A673 (cell line): Measurements from ENCODE around the gene TRA2B. TPM values are rescaled to one million over a fixed set of nuclear protein-coding genes. Genes with fewer than 3 reads are reported as not detected.
A peak's percentile ranks its signal among the peaks of the same experiment; 100 is the strongest.

Experiments used
- BruUV-seq: library from RNA; stranded (reverse); fragments of 400-500 nt; replicated peaks from 2 replicates; lab custom pipeline; 2021; lab: Mats Ljungman, UMichigan
- CTCF ChIA-PET: fragments of 300-600 bp; sonication (Branson Sonifier 250); formaldehyde crosslinking; loops from one replicate; lab custom pipeline; 2022; ENCODE audit warnings: antibody characterized with exemption; lab: Charles Lee
- POLR2A ChIA-PET: fragments of 300-600 bp; sonication (Branson Sonifier 250); formaldehyde crosslinking; loops from one replicate; lab custom pipeline; 2022; ENCODE audit warnings: antibody characterized with exemption; ENCODE audit not compliant: low non-redundant PET; lab: Charles Lee
- DNase-seq: peaks from one replicate; pipeline ENCODE4 v3.0.0-alpha.2; 2015; ENCODE audit warnings: low spot score
- H3K27ac ChIP-seq: fragments of 200-600 bp; sonication (generic); 2 replicates; pipeline ENCODE4 v1.5.1; 2016; ENCODE audit warnings: mixed run types, low read depth, mild to moderate bottlenecking, mixed read lengths, antibody characterized with exemption, low read length; ENCODE audit not compliant: poor library complexity, severe bottlenecking
- H3K27me3 ChIP-seq: fragments of 200-600 bp; sonication (generic); replicated peaks from 2 replicates; pipeline ENCODE4 v1.6.1; 2017; ENCODE audit warnings: mixed run types, low read depth, mild to moderate bottlenecking, mixed read lengths, antibody characterized with exemption, low read length; ENCODE audit not compliant: insufficient read depth, poor library complexity
- H3K36me3 ChIP-seq: fragments of 200-600 bp; sonication (generic); 2 replicates; pipeline ENCODE4 v1.6.1; 2016; ENCODE audit warnings: mixed run types, mild to moderate bottlenecking, mixed read lengths, antibody characterized with exemption, low read length; ENCODE audit not compliant: insufficient read depth, poor library complexity, severe bottlenecking
- H3K4me1 ChIP-seq: fragments of 200-600 bp; sonication (generic); 2 replicates; pipeline ENCODE4 v1.6.1; 2017; ENCODE audit warnings: mixed run types, mild to moderate bottlenecking, mixed read lengths, antibody characterized with exemption, low read length; ENCODE audit not compliant: insufficient read depth, poor library complexity, severe bottlenecking
- H3K4me3 ChIP-seq: fragments of 200-600 bp; sonication (generic); 2 replicates; pipeline ENCODE4 v1.5.1; 2016; ENCODE audit warnings: low read depth, mixed run types, mild to moderate bottlenecking, mixed read lengths, low read length; ENCODE audit not compliant: poor library complexity, severe bottlenecking
- H3K9me3 ChIP-seq: fragments of 200-600 bp; sonication (generic); 2 replicates; pipeline ENCODE4 v1.6.1; 2016; ENCODE audit warnings: mixed run types, low read depth, mild to moderate bottlenecking, mixed read lengths, antibody characterized with exemption, low read length; ENCODE audit not compliant: poor library complexity, severe bottlenecking
- EZH2 ChIP-seq: fragments of 200-600 bp; sonication (generic); IDR thresholded peaks from 2 replicates; pipeline ENCODE4 v1.6.1; 2017; ENCODE audit warnings: borderline replicate concordance, low read depth, mild to moderate bottlenecking, mixed read lengths, antibody characterized with exemption, low read length; ENCODE audit not compliant: poor library complexity, severe bottlenecking
- intact Hi-C: fragments of 100-400 bp; cut with micrococcal nuclease; formaldehyde crosslinking; loops from one replicate; pipeline ENCODE4 v1.10.0; 2022; ENCODE audit not compliant: unreplicated experiment
- total RNA-seq: library from RNA; stranded (reverse); gene quantifications from 2 replicates; pipeline ENCODE4 v1.2.3, GENCODE V29; 2021
- TF ChIP-seq, protein P1 (sequence below): fragments of 300-800, 200-600 bp; sonication (generic); conservative IDR thresholded peaks from 2 replicates; pipeline ENCODE4 v1.5.1; 2017; ENCODE audit warnings: low read depth, mild to moderate bottlenecking, antibody characterized with exemption, low read length, moderate library complexity, mixed read lengths

The TRA2B gene
- total RNA-seq, 1 experiment from 2014 or later = 339 TPM

- no peak for TF ChIP-seq EZH2
- TF ChIP-seq, protein P1, sequence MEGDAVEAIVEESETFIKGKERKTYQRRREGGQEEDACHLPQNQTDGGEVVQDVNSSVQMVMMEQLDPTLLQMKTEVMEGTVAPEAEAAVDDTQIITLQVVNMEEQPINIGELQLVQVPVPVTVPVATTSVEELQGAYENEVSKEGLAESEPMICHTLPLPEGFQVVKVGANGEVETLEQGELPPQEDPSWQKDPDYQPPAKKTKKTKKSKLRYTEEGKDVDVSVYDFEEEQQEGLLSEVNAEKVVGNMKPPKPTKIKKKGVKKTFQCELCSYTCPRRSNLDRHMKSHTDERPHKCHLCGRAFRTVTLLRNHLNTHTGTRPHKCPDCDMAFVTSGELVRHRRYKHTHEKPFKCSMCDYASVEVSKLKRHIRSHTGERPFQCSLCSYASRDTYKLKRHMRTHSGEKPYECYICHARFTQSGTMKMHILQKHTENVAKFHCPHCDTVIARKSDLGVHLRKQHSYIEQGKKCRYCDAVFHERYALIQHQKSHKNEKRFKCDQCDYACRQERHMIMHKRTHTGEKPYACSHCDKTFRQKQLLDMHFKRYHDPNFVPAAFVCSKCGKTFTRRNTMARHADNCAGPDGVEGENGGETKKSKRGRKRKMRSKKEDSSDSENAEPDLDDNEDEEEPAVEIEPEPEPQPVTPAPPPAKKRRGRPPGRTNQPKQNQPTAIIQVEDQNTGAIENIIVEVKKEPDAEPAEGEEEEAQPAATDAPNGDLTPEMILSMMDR = peak; percentile 34; the same call in 1 of the 2 replicates
- Histone ChIP-seq H3K36me3 (no peaks in the 10 kb centered on the region), H3K4me3 (no peak overlapping the region), H3K27ac (no peak overlapping the region), H3K4me1 (no peaks in the 10 kb centered on the region), H3K9me3 (no peaks in the 10 kb centered on the region), H3K27me3 (no peaks in the 10 kb centered on the region)
- DNase-seq = no peak
- intact Hi-C loops = no loop called here
- BruUV-seq = no TSS peak
- POLR2A ChIA-PET = interaction anchor here (0.7 kb wide), 1 partner anchor 1962 kb away, joined by 4 read pairs; no protein-coding TSS in a partner anchor
- CTCF ChIA-PET = interaction anchor here (0.6 to 0.7 kb wide), 2 partner anchors 25 to 91 kb away, joined by 3 to 4 read pairs; no protein-coding TSS in a partner anchor
Observed at GRCh38 chr3:185968168-185968567, 30.4 kb upstream of the TRA2B start.

GRCh38 chr3:185966655-185967054 is 28.8 kb upstream of the TRA2B start:
- no peaks in the 10 kb centered on the region for H3K27me3 ChIP-seq
- H3K4me3 ChIP-seq = no peak overlapping the region
- no peaks in the 10 kb centered on the region for H3K9me3 ChIP-seq
- no TSS peak for BruUV-seq
- no peak for DNase-seq
- ChIA-PET CTCF (no interaction called here), POLR2A (no interaction called here)
- H3K4me1 ChIP-seq = no peaks in the 10 kb centered on the region
- intact Hi-C loops = no loop called here
- no peak overlapping the region for H3K27ac ChIP-seq
- TF ChIP-seq, protein P1 = no peak
- no peak for TF ChIP-seq EZH2
- H3K36me3 ChIP-seq = no peaks in the 10 kb centered on the region

- intact Hi-C loops = no loop called here
- peaks cover 5% of the 10 kb centered on the region for H3K4me1 ChIP-seq
- TF ChIP-seq, protein P1 = no peak
- TF ChIP-seq EZH2 = no peak
- no peak overlapping the region for H3K4me3 ChIP-seq
- no TSS peak for BruUV-seq
- no peaks in the 10 kb centered on the region for H3K9me3 ChIP-seq
- no peak for DNase-seq
- H3K27me3 ChIP-seq = no peaks in the 10 kb centered on the region
- POLR2A ChIA-PET = no interaction called here
- no peak overlapping the region for H3K27ac ChIP-seq
- CTCF ChIA-PET = no interaction called here
- no peaks in the 10 kb centered on the region for H3K36me3 ChIP-seq
Observed at GRCh38 chr3:185965496-185965895, 27.7 kb upstream of the TRA2B start.
